NCI-H2107 (cell line): Measurements from ENCODE around the gene IRF9.
"Not testable (repeated sequence)": the region's sequence is repeated elsewhere in the genome, so short reads cannot be mapped to it uniquely, and the experiment has no call there.

Experiments
- DNase-seq: peaks from one replicate; lab custom pipeline; 2025; lab: John Stamatoyannopoulos, UW

The IRF9 gene

DNA sequence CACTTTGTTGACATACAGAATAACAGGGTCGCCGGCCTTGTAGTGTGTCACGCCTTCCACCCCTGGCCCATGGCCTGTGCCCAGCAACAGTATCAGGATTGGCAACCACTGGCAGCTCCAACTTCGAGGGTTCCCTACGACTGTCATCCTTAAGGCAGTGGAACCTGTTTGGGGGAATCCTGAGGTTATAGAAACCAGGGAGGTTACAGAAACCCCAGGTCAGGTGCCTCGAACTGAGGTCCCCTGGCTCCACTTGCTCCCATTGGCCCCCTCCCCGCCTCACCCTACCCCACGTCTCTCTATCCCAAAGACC lies 33.8 kb downstream of the IRF9 start:
- DNase-seq = no peak

DNA sequence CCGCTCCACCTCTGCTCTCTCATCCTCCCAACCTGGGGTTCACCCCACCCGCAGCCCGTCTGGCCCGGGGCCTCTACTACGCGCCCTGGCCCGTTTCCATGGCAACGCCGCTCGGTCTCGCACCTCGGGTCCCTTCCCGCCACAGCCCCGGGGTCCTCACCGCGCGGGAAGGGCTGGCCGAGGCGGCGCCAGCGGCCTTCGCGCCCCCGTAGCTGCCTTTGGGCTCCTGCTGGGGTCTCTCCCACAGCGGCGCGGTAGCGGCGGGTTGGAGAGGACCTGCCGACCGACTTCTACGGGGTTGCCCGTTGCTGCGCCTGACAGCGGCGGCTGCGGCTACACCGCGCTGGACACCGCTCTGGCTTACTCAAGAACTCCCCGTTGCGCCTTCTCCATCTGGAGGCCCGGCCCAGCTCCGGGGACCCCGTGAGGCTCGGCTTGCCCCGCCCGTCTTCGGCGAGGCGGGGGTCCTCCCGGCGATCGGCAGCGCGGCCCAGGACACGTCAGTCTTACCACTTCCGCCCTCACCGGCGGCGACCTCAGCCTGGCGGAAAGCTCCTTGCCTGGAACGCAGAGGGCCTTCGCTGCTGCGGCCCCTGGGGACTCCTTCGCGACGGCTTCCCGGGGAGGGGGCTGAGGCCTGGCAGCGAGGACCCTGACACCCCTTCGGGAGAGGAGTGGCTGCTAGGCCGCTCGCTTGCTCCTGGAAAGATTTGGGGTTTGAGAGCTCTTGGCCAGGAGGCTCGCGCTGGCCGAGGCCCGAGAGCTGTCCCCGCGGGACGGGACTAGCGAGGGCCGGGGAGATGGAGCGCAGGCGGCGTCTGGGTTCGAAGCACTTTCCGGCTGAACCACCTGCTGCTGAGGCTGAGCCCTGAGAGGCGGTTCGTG lies 34.4 kb downstream of the IRF9 start, which contains the start of gene TM9SF1:
TM9SF1 (minus strand) TSS at position 256 of the 885 bp plus-strand sequence. CDS start 422 bp downstream, outside the sequence.
- DNase-seq = peak; percentile 88

DNA sequence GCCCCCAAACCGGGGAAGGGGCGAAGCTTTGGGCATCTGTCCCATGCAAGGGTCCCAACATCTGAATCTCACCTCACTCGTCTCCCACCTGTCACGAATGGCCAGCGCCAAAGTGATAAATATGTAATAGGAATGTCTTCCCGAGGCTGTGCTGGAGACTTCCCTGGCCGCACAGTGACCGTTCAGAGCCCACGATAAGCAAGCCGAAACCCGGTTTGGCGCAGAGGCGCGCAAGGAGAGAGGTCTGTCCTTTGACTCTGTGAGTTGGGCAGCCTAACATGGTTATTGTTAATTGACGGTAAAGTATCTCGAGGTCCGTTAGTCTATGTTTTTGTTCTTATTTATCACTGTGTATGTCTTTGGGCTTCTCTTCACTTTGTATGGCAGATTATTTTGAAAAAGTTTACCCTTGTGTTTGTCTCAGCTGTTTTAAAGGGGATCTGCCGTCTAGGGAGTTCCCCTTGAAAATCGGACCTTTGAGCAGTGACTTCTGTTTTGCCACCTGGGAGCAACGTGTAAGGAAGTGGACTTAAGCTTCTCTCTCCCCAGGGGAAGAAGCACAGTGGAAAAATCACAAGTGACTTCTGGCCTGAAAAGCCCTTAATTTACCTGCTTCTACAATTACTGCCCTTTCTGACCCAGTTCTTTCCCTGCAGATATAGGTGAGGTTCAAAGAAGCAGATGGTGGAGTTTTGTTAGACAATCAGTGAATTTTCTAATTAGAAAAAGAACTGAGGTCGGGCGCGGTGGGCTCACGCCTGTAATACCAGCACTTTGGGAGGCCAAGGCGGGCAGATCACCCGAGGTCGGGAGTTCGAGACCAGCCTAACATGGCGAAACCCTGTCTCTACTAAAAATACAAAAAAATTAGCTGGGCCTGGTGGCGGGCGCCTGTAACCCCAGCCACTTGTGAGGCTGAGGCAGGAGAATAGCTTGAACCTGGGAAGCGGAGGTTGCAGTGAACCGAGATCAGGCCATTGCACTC lies 35.3 kb downstream of the IRF9 start:
- no peak for DNase-seq

DNA sequence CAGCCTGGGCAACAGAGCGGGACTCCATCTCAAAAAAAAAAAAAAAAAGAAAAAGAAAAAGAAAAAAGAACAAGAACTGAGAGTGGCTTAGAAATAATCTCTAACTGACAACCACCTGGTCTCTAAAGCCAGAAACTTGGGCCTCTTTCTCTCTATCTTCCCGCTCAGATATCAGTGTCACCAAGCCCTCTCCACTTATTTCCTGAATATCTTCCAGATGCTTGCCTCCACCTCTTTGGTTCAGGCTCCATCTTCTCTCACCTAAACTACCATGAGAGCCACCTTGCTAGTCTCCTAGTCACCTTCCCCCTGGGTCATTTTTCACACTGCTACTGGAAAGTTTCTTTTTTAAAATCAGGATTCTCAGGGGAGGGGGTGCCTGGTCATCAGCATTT lies 36.0 kb downstream of the IRF9 start:
- no peak for DNase-seq

DNA sequence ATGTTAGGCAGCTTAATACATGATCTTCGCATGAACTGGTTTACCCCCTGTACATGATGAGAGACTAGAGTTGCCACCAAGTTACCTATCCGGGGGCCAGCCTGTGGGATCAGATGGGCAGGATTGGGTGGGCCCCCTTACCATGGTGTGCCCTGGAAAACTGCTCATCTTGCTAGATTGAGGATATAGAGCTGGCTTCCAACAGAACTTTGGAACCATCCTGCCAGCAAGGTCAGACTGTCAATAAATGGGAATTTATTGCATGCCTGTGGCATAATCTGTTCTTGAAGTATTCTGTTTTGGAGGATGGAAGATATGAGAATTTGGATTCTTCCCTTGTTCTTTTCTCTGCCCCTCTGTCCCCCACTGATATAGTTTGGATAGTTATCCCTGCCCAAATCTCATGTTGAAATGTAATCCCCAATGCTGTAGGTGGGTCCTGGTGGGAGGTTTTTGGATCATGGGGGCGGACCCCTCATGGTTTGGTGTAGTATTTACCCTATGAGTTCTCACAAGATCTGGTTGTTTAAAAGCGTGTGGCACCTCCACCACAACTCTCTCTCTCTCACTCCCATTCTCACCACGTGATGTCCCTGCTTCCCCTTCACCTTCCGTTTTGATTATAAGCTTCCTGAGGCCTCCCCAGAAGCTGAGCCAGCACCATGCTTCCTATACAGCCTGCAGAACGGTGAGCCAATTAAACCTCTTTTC lies 37.9 kb downstream of the IRF9 start:
- DNase-seq = no peak

DNA sequence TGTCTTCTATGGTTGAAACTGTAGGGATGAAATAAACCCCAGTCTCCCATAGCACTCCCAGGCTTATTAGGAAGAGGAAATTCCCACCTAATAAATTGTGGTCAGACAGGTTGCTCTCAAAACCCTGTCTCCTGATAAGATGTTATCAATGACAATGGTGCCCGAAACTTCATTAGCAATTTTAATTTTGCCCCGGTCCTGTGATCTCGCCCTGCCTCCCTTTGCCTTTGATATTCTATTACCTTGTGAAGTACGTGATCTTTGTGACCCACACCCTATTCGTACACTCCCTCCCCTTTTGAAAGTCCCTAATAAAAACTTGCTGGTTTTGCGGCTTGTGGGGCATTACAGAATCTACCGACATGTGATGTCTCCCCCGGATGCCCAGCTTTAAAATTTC lies 41.5 kb downstream of the IRF9 start:
- DNase-seq = not testable (repeated sequence)

DNA sequence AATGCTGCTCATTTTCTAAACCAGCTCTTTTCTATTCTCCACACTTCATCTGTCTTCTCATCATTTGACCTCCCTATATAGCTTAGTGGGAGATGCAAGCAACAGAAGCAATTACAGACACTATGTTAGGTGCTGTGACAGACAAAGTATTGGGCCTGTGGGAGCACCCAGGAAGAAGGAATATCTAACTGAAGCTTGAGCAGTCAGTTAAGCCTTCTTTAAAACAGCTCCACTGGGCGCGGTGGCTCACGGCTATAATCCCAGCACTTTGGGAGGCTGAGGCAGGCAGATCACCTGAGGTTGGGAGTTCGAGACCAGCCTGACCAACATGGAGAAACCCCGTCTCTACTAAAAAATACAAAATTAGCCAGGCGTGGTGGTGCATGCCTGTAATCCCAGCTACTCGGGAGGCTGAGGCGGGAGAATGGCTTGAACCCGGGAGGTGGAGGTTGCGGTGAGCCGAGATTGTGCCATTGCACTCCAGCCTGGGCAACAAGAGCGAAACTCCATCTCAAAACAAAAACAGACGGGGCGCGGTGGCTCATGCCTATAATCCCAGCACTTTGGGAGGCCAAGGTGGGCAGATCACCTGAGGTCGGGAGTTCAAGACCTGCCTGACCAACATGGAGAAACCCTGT lies 42.3 kb downstream of the IRF9 start:
- not testable (repeated sequence) for DNase-seq

DNA sequence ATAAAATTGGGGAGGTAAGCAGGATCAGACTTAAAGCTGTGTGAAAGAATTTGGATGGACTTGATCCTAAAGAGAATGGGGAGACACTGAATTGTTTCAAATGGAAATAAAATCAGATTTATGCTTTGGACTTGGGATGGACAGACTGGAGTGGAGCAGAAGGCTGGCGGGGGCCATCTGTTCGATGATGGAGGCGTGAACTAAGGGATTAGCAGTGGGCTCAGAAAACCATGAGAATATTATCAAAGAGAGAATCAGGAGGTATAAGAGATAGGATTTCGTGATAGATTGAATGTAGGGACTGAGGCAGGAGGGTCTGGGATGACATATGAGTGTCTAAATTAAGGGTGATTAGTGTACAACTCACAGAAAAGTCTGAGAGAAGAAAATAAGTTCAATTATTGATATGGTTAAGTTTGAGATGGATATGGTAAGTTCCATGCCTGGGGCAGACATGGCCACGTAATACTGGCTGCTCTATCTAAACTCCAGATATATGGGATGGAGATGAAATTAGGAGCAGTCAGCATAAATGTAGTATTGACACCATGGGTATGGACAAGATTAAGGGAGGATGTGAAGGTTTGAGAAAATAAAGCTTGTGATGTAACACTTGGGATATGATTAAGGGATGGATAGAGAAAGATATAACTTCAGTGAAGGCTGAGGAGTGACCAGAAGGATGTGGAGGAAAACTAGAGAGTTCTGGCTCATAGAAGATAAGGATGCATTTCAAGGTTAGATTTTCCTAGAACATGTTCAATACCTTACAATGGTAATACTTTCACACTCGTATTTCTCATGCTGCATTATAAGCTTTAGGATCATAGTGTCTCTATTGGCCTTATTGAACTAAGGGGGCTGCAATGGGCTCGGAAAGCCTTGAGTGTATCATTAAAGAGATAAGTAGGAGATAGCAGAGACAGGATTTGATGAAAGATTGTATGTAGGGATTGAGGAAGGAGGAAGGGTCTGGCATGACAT lies 43.4 kb downstream of the IRF9 start:
- DNase-seq = no peak

DNA sequence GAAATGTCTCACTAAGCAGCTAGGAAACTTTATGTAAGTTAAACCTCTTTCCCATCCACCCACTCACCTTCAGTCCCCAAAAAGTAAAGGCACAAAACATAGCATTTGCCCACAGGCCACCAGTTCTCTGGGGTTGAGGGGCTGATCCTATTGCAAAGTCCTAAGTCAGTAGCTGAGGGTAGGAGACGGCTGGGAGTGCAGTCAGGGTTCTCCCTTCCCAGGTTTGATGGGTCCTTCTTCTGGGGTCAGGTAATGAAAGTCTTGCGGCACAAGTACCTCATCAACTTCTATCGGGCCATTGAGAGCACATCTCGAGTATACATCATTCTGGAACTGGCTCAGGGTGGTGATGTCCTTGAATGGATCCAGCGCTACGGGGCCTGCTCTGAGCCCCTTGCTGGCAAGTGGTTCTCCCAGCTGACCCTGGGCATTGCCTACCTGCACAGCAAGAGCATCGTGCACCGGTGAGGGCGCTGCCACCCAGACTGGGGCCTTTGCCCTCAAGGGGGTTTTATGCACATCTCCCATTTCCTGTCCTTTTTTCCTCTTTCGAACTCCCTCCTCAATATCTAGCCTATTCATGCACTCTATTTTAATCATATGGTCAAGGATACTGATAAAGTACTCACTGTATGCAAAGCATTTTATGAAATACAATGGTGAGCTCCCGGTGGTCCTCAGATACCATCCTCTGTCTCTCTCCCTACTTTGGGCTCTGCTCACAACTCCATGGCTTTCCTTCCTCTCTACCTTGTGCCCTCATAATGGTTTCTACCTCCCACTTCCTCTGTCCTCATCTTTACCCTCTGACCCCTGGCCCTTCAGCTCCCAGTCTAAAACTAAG lies 45.4 kb downstream of the IRF9 start:
- no peak for DNase-seq

DNA sequence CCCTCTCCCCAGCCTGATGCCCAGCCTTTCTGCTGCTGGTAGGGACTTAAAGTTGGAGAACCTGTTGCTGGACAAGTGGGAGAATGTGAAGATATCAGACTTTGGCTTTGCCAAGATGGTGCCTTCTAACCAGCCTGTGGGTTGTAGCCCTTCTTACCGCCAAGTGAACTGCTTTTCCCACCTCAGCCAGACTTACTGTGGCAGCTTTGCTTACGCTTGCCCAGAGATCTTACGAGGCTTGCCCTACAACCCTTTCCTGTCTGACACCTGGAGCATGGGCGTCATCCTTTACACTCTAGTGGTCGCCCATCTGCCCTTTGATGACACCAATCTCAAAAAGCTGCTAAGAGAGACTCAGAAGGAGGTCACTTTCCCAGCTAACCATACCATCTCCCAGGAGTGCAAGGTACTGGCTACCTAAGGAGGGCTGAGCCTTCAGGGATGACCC lies 46.1 kb downstream of the IRF9 start:
- DNase-seq = no peak

DNA sequence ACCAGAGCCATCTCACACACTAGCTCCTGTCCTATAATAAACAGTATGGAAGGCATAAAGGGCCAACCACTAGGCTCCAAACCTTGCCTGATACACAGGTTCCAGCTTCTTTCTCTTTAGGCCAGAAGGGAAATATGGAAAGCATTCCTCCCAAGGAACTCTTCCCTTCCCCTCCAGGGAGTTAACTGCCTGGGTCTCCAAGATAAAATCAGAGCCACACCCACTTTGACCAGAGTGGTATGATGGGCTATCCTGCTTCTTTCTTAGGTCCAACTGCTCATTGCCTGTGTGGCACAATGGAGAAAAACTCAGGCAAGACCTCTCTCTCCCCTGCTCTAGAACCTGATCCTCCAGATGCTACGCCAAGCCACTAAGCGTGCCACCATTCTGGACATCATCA lies 46.6 kb downstream of the IRF9 start:
- no peak for DNase-seq

DNA sequence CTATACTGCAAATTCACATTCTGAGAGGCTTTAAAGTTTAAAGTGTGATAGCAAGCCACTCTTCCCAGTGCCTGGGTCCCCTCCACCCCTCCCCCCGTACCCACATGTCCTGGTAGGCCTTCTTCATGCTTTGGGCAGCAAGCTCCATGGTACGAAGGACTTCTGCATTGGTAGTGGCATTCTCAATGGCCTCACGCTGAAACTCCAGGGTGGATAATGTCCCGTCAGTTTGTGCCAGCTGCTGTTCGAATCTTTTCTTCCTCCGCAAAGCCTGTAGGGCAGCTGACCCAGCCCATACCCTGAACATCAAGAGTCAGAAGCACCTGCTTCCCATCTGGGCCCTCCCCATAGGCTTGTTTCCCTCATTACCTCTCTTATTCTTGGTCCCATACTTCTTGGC lies 50.2 kb downstream of the IRF9 start:
- no peak for DNase-seq

DNA sequence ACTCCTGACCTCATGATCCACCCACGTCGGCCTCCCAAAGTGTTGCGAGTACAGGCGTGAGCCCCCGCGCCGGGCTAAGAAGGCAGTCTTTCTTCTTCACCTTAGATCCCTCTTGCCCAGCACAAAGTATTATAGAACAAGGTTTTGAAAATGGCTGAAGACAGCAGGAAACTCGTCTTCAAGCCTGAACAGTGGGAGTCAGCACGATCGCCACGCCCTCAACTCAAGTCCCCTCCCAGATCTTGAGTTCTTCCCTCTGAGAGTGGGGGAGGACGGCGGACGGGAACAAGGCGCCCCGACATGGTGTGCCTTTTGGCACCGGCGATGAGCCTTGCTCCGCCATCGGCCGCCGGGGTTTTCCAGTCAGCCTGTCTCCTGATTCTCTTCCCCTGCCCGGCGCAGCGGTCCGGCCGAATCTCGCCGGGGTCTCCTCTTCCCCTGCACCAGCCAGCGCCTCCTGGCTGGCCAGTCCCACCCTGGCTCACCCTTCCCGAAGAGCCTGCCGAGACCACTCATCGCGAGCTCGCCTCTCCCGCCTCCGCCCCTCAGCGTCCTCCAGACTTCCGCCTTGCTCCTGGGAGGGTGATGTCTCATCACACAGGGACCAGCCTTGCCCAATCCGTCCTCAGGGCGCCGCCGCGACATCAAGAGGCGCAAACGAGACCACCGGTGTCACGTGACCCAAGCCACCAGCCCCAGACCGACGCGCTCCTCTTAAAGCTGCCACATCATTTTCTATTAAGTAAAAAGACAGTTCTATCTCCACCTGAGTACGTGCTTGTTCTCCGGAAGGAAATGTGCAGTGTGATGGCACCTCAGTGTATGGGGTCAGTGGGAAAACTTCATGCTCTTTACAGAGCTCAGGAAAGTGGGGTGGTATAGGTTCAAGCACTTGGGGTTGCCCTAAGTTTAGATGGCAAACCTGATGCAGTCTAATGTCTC lies 52.1 kb downstream of the IRF9 start, which contains the start of gene CHMP4A:
CHMP4A (minus strand) TSS at position 565 of the 942 bp plus-strand sequence; CDS start at position 516, 49 bp downstream.
- peak; percentile 99 for DNase-seq

DNA sequence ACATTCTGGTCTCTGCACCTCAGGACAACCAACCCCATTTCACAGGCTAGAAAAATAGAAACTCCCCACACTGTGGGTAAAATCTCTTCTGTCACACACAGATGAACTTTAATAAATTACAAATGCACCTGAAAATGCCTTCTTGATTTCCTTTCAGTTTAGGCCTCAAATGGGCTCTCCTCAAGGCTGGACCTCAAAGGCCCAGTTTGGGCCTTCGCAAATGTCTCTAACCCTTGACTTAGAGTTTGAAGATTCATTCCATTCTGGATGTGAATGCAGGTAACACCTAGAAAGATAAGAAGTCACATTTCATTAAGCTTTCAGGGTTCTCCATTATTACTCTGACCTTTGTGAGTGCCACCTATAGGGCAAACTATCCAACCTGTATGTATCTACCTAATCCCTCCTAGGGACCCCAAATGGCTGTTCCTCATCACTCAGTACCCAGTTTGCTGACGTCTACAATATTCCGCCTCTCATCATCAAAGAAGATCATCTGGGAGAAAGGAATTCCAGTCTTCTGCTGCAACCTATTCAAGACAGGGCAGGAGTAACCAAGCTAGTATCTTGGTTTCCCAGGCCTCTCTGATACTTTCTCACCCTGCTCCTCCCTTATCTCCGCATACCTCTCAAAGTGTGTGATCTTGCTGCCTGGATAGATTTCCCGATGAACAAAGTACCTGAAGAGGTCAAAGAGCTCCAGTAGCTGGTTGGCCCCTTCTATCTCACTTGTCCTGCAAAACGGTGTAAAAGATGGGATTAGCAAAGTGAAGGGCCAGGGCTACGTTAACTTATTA lies 53.0 kb downstream of the IRF9 start:
- no peak for DNase-seq

DNA sequence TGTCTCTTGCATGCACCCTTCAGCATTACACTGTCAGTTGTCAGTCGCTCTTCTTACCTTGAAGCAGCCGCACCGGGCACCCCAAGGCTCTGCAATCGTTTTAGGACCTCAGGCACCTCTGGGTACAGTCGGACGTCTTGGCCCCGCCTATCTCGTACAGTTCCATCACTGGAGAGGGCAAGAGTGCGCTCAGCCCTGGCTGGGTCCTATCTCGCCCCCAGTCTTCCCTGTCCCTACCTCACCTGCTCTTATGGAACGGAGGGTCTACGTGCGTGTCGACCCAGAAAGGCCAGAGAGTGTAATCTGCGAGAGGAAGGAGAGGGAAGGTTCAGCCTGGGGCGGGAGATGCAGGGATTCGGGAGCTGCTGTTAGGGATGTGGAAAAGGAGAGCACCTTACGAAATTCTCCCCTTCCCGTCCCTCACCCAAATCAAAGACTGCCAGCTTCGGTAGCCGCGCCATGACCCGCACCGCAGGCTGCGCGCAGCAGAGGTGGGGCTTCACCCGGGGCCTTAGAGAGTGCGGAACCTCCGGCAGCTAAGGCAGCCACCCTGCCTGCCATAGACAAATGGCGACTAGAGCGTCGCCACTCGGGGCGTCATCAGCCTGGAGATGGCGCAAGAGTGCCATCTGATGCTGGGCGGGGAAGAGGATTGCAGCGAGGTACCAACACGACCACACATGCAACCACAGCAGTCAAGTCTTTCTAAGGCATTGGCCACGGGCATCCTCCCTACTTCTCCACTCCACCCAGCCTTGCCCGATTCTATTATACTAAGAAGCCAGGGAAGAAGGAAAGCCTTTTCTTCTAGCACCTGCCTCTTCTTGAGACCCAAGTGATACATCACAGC lies 54.7 kb downstream of the IRF9 start, which contains the start of gene MDP1:
MDP1 (minus strand) TSS at position 572 of the 850 bp plus-strand sequence; CDS start at position 461, 111 bp downstream.
- DNase-seq = peak; percentile 89
